ENCODE results near the gene SOWAHB. TPM values are rescaled to one million over a fixed set of nuclear protein-coding genes. Genes with fewer than 3 reads are reported as not detected.

Gene SOWAHB
- total RNA-seq, result 10 to 100 TPM; 20.8 to 25.7 TPM

- Histone ChIP-seq H3K4me3 (peak within 1 kb of the TSS; percentile 66), H3K36me3 (no peaks in the 10 kb centered on the region), H3K27ac (peak within 1 kb of the TSS; percentile 92), H3K9me3 (no peaks in the 10 kb centered on the region), H3K27me3 (peaks cover 8% of the 10 kb centered on the region), H3K4me1 (peaks cover 1% of the 10 kb centered on the region), H3K9ac (ENCODE audit: low read depth in 2 of 2, low read length in 2 of 2) (peak within 1 kb of the TSS; percentile 83 to 90)
- peak; percentile 93 for DNase-seq
- no peak for TF ChIP-seq CTCF (IDR thresholded peaks at IDR 0.05)
- intact Hi-C loops (cut with DNase I), result no loop called here
Observed at GRCh38 chr4:76897536-76898384, at the start of gene SOWAHB. Gene SOWAHB (minus strand): TSS chr4:76898144. CDS start chr4:76897849, 295 bp downstream.

GRCh38 chr4:76947369-76947768, 49.4 kb upstream of the SOWAHB start:
- Histone ChIP-seq H3K27ac (no peak overlapping the region), H3K27me3 (no peaks in the 10 kb centered on the region), H3K4me3 (no peak overlapping the region), H3K36me3 (no peaks in the 10 kb centered on the region), H3K4me1 (no peaks in the 10 kb centered on the region), H3K9me3 (no peaks in the 10 kb centered on the region), H3K9ac (ENCODE audit: low read depth in 2 of 2, low read length in 2 of 2) (no peak overlapping the region)
- DNase-seq, result no peak
- TF ChIP-seq CTCF (IDR thresholded peaks at IDR 0.05), result no peak
- intact Hi-C loops (cut with DNase I), result no loop called here

GRCh38 chr4:76943790-76944189, 45.8 kb upstream of the SOWAHB start:
- no peak overlapping the region for H3K27ac ChIP-seq
- H3K27me3 ChIP-seq, result no peaks in the 10 kb centered on the region
- no peak overlapping the region for H3K4me3 ChIP-seq
- no peak overlapping the region for H3K9ac ChIP-seq (ENCODE audit: low read depth in 2 of 2, low read length in 2 of 2)
- intact Hi-C loops (cut with DNase I), result no loop called here
- DNase-seq, result no peak
- H3K9me3 ChIP-seq, result no peaks in the 10 kb centered on the region
- H3K4me1 ChIP-seq, result no peaks in the 10 kb centered on the region
- no peaks in the 10 kb centered on the region for H3K36me3 ChIP-seq
- TF ChIP-seq CTCF (IDR thresholded peaks at IDR 0.05), result no peak

- no peaks in the 10 kb centered on the region for H3K36me3 ChIP-seq
- H3K27me3 ChIP-seq, result no peaks in the 10 kb centered on the region
- no peak for DNase-seq
- no peaks in the 10 kb centered on the region for H3K9me3 ChIP-seq
- no peak overlapping the region for H3K27ac ChIP-seq
- H3K4me1 ChIP-seq, result no peaks in the 10 kb centered on the region
- H3K4me3 ChIP-seq, result no peak overlapping the region
- H3K9ac ChIP-seq (ENCODE audit: low read depth in 2 of 2, low read length in 2 of 2), result no peak overlapping the region
- no peak for TF ChIP-seq CTCF (IDR thresholded peaks at IDR 0.05)
- intact Hi-C loops (cut with DNase I), result no loop called here
Observed at GRCh38 chr4:76943129-76943620, 45.2 kb upstream of the SOWAHB start.

GRCh38 chr4:76939184-76939583, 41.2 kb upstream of the SOWAHB start:
- Histone ChIP-seq H3K9me3 (no peaks in the 10 kb centered on the region), H3K4me1 (no peaks in the 10 kb centered on the region), H3K27ac (no peak overlapping the region), H3K4me3 (no peak overlapping the region), H3K9ac (ENCODE audit: low read depth in 2 of 2, low read length in 2 of 2) (no peak overlapping the region), H3K36me3 (no peaks in the 10 kb centered on the region), H3K27me3 (no peaks in the 10 kb centered on the region)
- DNase-seq, result no peak
- TF ChIP-seq CTCF (IDR thresholded peaks at IDR 0.05), result no peak
- intact Hi-C loops (cut with DNase I), result no loop called here
